RKO (cell line): Measurements from ENCODE around the gene SNTB2.
"Not testable (repeated sequence)": the region's sequence is repeated elsewhere in the genome, so short reads cannot be mapped to it uniquely, and the experiment has no call there.

Experiments used
- DNase-seq: peaks from one replicate; pipeline ENCODE4 v3.0.0-alpha.2; 2016; ENCODE audit warnings: low spot score

SNTB2 gene

GRCh38 chr16:69236319-69236718, 49.4 kb downstream of the SNTB2 start:
- DNase-seq = no peak

- DNase-seq = no peak
Observed at GRCh38 chr16:69237296-69237695, 50.3 kb downstream of the SNTB2 start.

GRCh38 chr16:69239851-69240250, 52.9 kb downstream of the SNTB2 start:
- no peak for DNase-seq

GRCh38 chr16:69240331-69240730, 53.4 kb downstream of the SNTB2 start:
- DNase-seq = no peak

GRCh38 chr16:69241926-69242325, 55.0 kb downstream of the SNTB2 start:
- no peak for DNase-seq

GRCh38 chr16:69243479-69243878, 56.5 kb downstream of the SNTB2 start:
- DNase-seq = no peak

- no peak for DNase-seq
Observed at GRCh38 chr16:69244336-69244735, 57.4 kb downstream of the SNTB2 start.

- DNase-seq = no peak
Observed at GRCh38 chr16:69250081-69250480, 63.1 kb downstream of the SNTB2 start.

GRCh38 chr16:69253870-69254341, 66.9 kb downstream of the SNTB2 start:
- no peak for DNase-seq

GRCh38 chr16:69259428-69259764, 72.4 kb downstream of the SNTB2 start:
- DNase-seq = not testable (repeated sequence)

- no peak for DNase-seq
Observed at GRCh38 chr16:69260019-69260418, 73.1 kb downstream of the SNTB2 start.

- DNase-seq = no peak
Observed at GRCh38 chr16:69260506-69260905, 73.5 kb downstream of the SNTB2 start.

- no peak for DNase-seq
Observed at GRCh38 chr16:69266334-69267063, 79.5 kb downstream of the SNTB2 start.

GRCh38 chr16:69267633-69268032, 80.7 kb downstream of the SNTB2 start:
- DNase-seq = no peak

- no peak for DNase-seq
Observed at GRCh38 chr16:69270395-69270794, 83.4 kb downstream of the SNTB2 start.

- no peak for DNase-seq
Observed at GRCh38 chr16:69270831-69271230, 83.9 kb downstream of the SNTB2 start.

GRCh38 chr16:69273009-69273408, 86.0 kb downstream of the SNTB2 start:
- DNase-seq = no peak

GRCh38 chr16:69274699-69275235, 87.8 kb downstream of the SNTB2 start:
- DNase-seq = no peak

- no peak for DNase-seq
Observed at GRCh38 chr16:69276148-69277115, 89.5 kb downstream of the SNTB2 start.

- DNase-seq = no peak
Observed at GRCh38 chr16:69277413-69277812, 90.4 kb downstream of the SNTB2 start.

GRCh38 chr16:69283851-69284250, 96.9 kb downstream of the SNTB2 start:
- no peak for DNase-seq

GRCh38 chr16:69285240-69285639, 98.3 kb downstream of the SNTB2 start:
- DNase-seq = no peak
